ENCODE results near the gene KIF1A. TPM values are rescaled to one million over a fixed set of nuclear protein-coding genes. Genes with fewer than 3 reads are reported as not detected.
"Not testable (repeated sequence)": the region's sequence is repeated elsewhere in the genome, so short reads cannot be mapped to it uniquely, and the experiment has no call there.

The KIF1A gene
- total RNA-seq, 4 donors from 2014 or later: 1.2 to 6.9 (median 4.1) TPM

GRCh38 chr2:240685771-240686371 lies 134.1 kb downstream of the KIF1A start:
- H3K4me1 ChIP-seq: peaks cover 8 to 15% of the 10 kb centered on the region in 2 donors

GRCh38 chr2:240683980-240684728 lies 135.9 kb downstream of the KIF1A start:
- H3K27ac ChIP-seq: not testable (repeated sequence)

More at GRCh38 chr2:240685771-240686371, 134.1 kb downstream of the KIF1A start:
- H3K27ac ChIP-seq: peak overlapping the region; percentile 34 to 54 (median 42)
- H3K9me3 ChIP-seq: no peaks in the 10 kb centered on the region
- H3K27me3 ChIP-seq: no peaks in the 10 kb centered on the region
- DNase-seq: peak; percentile 74 to 80
- H3K4me3 ChIP-seq (replicated peaks in 1 of 3): no peak overlapping the region
- TF ChIP-seq CTCF (IDR thresholded peaks at IDR 0.05) (peak in 3 of 6 experiments; percentile 24 to 44 (median 33)), POLR2A (IDR thresholded peaks at IDR 0.05) (peak in 1 of 2 donors; percentile 40)
- H3K36me3 ChIP-seq: no peaks in the 10 kb centered on the region
- WGBS, 2 donors: 30 to 37% methylated on average over 10 of the region's 10 CpGs
- intact Hi-C loops (cut with DNase I): no loop called here

GRCh38 chr2:240683329-240683979 lies 136.6 kb downstream of the KIF1A start:
- H3K27me3 ChIP-seq; H3K27ac ChIP-seq; DNase-seq; intact Hi-C loops (cut with DNase I); H3K4me3 ChIP-seq (replicated peaks in 1 of 3); H3K36me3 ChIP-seq; H3K9me3 ChIP-seq: not testable (repeated sequence)
- 80 to 83% methylated on average over 2 of the region's 15 CpGs for WGBS, 2 donors
- H3K4me1 ChIP-seq: peaks cover 8 to 15% of the 10 kb centered on the region in 2 donors

More at GRCh38 chr2:240683980-240684728, 135.9 kb downstream of the KIF1A start:
- H3K27me3 ChIP-seq; H3K4me3 ChIP-seq (replicated peaks in 1 of 3); intact Hi-C loops (cut with DNase I); DNase-seq; H3K36me3 ChIP-seq; H3K9me3 ChIP-seq: not testable (repeated sequence)
- 80 to 87% methylated on average over 9 to 11 of the region's 15 CpGs for WGBS, 2 donors
- peaks cover 8 to 15% of the 10 kb centered on the region in 2 donors for H3K4me1 ChIP-seq

- H3K27me3 ChIP-seq; intact Hi-C loops (cut with DNase I); H3K36me3 ChIP-seq; H3K4me3 ChIP-seq (replicated peaks in 1 of 3); DNase-seq; H3K9me3 ChIP-seq; H3K27ac ChIP-seq: not testable (repeated sequence)
- peaks cover 8 to 15% of the 10 kb centered on the region in 2 donors for H3K4me1 ChIP-seq
- WGBS, 2 donors: 84 to 92% methylated on average over 14 to 19 of the region's 37 CpGs
Observed at GRCh38 chr2:240682431-240683224, 137.4 kb downstream of the KIF1A start, which contains the start of gene AQP12B. Gene AQP12B (minus strand): TSS chr2:240682885. CDS start chr2:240682837, 48 bp downstream.

GRCh38 chr2:240680185-240680584 lies 139.8 kb downstream of the KIF1A start:
- H3K4me1 ChIP-seq; DNase-seq; H3K27ac ChIP-seq; H3K27me3 ChIP-seq; H3K36me3 ChIP-seq; H3K9me3 ChIP-seq; H3K4me3 ChIP-seq (replicated peaks in 1 of 3); intact Hi-C loops (cut with DNase I): not testable (repeated sequence)
- 63% methylated on average over 2 of the region's 11 CpGs; no CpG with 5 or more reads in 1 of the 2 donors for WGBS, 2 donors

GRCh38 chr2:240678909-240679308 lies 141.1 kb downstream of the KIF1A start:
- H3K27ac ChIP-seq; DNase-seq; H3K36me3 ChIP-seq; H3K4me1 ChIP-seq; intact Hi-C loops (cut with DNase I); H3K9me3 ChIP-seq; H3K27me3 ChIP-seq; H3K4me3 ChIP-seq (replicated peaks in 1 of 3): not testable (repeated sequence)
- WGBS, 2 donors: no CpG with 5 or more reads among the region's 19 CpGs

GRCh38 chr2:240678043-240678442 lies 142.0 kb downstream of the KIF1A start:
- H3K4me1 ChIP-seq; H3K4me3 ChIP-seq (replicated peaks in 1 of 3); intact Hi-C loops (cut with DNase I); DNase-seq; H3K36me3 ChIP-seq; H3K27ac ChIP-seq; H3K27me3 ChIP-seq; H3K9me3 ChIP-seq: not testable (repeated sequence)
- no CpG with 5 or more reads among the region's 14 CpGs for WGBS, 2 donors

- H3K9me3 ChIP-seq; intact Hi-C loops (cut with DNase I); H3K27me3 ChIP-seq; H3K4me3 ChIP-seq (replicated peaks in 1 of 3); H3K36me3 ChIP-seq; DNase-seq; H3K27ac ChIP-seq; H3K4me1 ChIP-seq: not testable (repeated sequence)
- no CpG with 5 or more reads among the region's 24 CpGs for WGBS, 2 donors
Observed at GRCh38 chr2:240675345-240675744, 144.7 kb downstream of the KIF1A start.

GRCh38 chr2:240674461-240675184 lies 145.4 kb downstream of the KIF1A start:
- 29 to 43% methylated on average over 5 to 7 of the region's 16 CpGs for whole genome bisulfite sequencing, 2 donors
- H3K9me3 ChIP-seq; intact Hi-C loops (cut with DNase I); H3K27ac ChIP-seq; H3K4me3 ChIP-seq (replicated peaks in 1 of 3); H3K4me1 ChIP-seq; H3K36me3 ChIP-seq; DNase-seq; H3K27me3 ChIP-seq: not testable (repeated sequence)
